GM12873 (cell line): ENCODE data around the gene MZT1.

Experiments
- TF ChIP-seq, protein P1 (sequence below): IDR thresholded peaks from 2 replicates; pipeline ENCODE4 v1.5.1; 2012; ENCODE audit warnings: low read depth, mild to moderate bottlenecking, moderate library complexity, low read length, control low read depth; ENCODE audit not compliant: insufficient read depth; ENCODE audit errors: missing control alignments

Gene MZT1

DNA sequence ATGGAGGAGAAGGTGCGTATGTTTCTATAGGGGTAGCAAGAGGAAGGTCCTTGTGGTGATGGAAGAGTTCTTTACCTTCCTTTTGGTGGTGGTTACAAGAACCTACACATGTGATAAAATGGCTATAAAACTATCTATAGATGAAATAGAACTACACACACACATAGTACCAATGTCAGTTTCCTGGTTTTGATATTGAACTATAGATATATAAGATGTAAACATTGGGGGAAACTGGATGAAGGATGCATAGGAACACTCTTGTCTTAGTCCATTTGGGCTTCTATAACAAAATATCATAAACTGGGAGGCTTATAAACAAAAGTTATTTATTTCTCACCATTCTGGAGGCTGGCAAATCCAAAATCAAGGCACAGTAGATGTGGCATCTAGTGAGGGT, 47.1 kb downstream of the MZT1 start:
- TF ChIP-seq, protein P1, sequence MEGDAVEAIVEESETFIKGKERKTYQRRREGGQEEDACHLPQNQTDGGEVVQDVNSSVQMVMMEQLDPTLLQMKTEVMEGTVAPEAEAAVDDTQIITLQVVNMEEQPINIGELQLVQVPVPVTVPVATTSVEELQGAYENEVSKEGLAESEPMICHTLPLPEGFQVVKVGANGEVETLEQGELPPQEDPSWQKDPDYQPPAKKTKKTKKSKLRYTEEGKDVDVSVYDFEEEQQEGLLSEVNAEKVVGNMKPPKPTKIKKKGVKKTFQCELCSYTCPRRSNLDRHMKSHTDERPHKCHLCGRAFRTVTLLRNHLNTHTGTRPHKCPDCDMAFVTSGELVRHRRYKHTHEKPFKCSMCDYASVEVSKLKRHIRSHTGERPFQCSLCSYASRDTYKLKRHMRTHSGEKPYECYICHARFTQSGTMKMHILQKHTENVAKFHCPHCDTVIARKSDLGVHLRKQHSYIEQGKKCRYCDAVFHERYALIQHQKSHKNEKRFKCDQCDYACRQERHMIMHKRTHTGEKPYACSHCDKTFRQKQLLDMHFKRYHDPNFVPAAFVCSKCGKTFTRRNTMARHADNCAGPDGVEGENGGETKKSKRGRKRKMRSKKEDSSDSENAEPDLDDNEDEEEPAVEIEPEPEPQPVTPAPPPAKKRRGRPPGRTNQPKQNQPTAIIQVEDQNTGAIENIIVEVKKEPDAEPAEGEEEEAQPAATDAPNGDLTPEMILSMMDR = no peak

GRCh38 chr13:72678312-72678711, 49.1 kb downstream of the MZT1 start:
- TF ChIP-seq, protein P1 = no peak

DNA sequence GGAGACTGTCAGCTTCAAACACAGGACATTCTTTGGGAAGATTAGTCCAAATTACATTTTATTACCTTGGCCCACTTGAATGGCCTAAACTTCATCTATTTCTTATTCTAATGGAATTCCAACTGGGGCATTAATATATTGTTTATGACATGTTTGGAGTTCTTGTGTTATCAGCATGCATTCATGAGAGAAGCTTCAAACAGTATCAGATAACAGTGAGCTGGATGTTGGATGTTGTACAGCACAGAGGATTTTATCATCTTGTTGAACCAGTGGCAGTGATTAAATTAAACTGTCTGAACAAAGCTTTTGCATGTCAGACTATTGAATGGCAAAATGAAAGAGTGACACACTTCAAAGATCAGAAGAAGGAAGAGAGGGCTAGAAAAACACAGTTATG, 50.0 kb downstream of the MZT1 start:
- TF ChIP-seq, protein P1 = no peak

GRCh38 chr13:72666391-72666790, 61.0 kb downstream of the MZT1 start:
- TF ChIP-seq, protein P1 = no peak

DNA sequence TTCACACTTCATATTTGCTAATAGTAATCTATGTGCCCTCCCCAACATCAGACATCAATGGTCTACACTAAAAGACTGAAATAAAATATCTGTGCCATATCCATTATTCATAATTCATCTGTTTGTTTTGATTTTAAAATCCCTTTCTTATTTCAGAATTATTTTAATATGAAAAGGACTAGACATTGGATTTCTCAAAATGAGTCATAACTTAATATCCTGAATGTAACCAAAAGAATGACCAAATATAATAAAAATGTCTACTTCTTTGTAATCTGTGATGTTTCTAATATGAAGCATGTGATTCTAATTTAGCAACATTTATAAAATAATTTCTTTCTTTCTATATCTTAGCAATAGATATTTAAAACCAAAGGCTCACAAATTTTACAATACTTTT, 64.9 kb downstream of the MZT1 start:
- TF ChIP-seq, protein P1 = no peak
